Daoy (cell line): Measurements from ENCODE around the gene DNLZ. TPM values are rescaled to one million over a fixed set of nuclear protein-coding genes. Genes with fewer than 3 reads are reported as not detected.

Experiments
- DNase-seq: peaks from one replicate; pipeline ENCODE4 v3.0.0-alpha.2; 2015; ENCODE audit warnings: low read depth
- total RNA-seq: library from RNA; depleted of rRNA; stranded (reverse); fragments of >200 nt; shearing (Covaris generic); gene quantifications from 2 replicates; pipeline ENCODE4 v1.2.3, GENCODE V29; 2014; rRNA removed

Gene DNLZ
- total RNA-seq, 1 experiment from 2014 or later = 120 TPM

- no peak for DNase-seq
These were observed 46.5 kb downstream of the DNLZ start for GRCh38 chr9:136316896-136317676.

DNA sequence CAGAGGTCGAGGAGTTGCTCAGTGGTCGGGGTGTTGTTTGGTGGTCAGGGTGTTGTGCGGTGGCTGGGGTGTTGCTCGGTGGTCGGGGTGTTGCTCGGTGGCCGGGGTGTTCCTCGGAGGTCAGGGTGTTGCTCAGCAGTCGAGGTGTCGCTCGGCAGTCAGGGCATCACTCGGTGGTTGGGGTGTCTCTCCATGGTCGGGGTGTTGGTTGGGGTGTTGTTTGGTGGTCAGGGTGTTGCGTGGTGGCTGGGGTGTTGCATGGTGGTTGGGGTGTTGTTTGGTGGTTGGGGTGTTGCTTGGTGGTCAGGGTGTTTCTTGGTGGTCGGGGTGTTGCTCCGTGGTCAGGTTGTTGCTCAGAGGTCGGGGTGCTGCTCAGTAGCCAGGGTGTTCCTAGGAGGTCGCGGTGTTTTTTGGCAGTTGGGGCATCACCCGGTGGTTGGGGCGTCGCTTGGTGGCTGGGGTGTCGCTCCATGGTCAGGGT, 47.2 kb downstream of the DNLZ start:
- DNase-seq = no peak

DNA sequence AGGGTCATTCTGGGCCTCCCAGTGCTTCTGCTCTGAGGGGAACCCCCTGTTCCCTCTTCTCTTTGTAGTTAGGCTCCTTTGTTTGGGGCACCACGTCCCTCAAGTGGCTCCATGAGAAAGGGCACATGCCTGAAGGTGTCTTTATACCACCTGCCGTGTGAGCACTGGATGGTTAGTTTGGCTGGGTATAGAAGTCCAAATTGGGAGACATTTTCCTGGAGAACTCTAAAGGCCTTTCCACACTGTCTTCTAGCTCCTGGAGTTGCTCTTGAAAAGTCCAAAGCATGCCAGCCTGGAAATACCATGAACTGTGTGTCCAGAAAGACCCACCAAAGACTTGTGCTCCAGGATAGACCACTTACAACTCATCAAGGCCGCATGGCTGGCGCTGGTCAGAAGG, 48.6 kb downstream of the DNLZ start:
- no peak for DNase-seq

- no peak for DNase-seq
These were observed 49.5 kb downstream of the DNLZ start for GRCh38 chr9:136314056-136314416.

DNA sequence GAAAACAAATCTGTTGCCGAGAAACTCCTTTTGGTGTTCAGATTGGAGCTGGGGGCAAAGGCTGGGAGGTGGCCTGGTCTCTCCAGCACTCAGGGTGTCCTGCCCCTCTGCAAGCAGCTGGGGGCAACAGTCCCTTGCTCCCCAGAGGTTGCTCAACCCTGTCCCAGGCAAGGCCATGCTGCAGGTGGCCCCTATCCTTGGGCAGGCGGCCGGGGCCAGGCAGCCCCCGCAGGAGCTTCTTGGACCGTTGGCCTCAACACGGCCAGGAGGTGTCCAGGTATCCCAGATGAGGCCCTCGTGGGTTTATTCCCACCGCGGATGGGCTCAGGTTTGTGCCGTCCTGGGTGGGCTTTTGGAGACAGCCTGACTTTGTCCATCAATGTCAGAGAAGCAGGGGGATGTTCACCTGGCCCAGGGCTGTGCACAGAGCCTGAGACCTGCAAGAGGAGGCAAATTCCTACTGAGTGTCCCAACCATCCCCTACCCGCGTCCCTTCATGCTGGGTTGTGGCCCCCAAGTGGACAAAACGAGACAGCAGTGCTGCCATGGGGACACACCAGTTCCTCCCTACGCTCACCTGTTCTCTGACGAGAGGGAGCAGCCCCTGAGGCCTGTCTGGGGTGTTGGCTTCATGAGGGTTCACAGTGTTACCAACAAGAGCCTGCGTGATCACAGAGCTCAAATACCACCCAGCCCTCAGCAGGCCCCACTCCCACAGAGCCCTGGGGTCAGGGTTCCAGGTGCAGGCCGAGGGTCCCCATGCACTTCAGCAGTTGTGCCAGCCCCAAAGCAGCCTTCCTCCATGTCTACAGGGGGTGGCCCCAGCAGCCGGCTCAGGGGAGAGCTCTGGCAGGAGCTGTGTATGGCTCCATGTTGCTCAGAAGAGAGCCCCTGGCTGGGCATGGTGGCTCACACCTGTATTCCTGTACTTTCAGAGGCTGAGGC, 50.2 kb downstream of the DNLZ start:
- no peak for DNase-seq

DNA sequence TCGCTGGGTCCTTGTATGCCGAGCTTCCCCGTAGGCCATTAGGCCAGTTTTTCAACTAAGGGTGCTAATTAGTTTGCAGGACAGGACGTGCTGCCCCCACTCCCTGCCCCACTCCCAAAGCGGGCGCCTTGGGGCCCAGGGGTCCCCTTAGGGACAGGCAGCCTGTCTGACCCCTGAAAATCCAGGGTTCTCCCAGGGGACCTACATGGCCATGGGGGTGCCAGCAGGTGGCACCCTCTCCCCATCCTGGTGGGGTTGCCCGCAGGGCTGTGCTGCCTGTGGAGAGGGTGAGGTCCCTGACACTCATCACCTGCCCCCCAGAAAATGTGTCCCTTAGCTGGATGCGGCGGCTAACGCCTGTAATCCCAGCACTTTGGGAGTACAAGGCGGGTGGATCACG, 51.1 kb downstream of the DNLZ start:
- peak; percentile 71 for DNase-seq

DNA sequence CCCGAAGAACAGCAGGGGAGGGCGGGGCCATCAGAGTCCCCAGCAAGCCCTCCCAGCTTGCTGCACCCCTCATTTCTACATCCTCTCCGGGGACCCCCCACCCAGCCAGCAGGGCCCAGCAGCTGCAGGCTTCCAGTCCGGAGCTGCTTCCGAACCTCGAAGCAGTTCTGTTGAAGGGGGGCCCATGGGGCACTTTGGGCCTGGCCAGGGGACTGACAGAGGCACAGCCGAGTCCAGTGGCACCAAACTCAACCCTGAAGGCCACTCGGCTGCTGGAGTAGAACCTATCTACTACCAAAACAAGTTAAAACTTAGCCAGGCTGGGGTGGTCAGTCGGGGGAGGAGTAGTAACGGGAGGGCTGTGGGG, 51.6 kb downstream of the DNLZ start:
- DNase-seq = no peak

DNA sequence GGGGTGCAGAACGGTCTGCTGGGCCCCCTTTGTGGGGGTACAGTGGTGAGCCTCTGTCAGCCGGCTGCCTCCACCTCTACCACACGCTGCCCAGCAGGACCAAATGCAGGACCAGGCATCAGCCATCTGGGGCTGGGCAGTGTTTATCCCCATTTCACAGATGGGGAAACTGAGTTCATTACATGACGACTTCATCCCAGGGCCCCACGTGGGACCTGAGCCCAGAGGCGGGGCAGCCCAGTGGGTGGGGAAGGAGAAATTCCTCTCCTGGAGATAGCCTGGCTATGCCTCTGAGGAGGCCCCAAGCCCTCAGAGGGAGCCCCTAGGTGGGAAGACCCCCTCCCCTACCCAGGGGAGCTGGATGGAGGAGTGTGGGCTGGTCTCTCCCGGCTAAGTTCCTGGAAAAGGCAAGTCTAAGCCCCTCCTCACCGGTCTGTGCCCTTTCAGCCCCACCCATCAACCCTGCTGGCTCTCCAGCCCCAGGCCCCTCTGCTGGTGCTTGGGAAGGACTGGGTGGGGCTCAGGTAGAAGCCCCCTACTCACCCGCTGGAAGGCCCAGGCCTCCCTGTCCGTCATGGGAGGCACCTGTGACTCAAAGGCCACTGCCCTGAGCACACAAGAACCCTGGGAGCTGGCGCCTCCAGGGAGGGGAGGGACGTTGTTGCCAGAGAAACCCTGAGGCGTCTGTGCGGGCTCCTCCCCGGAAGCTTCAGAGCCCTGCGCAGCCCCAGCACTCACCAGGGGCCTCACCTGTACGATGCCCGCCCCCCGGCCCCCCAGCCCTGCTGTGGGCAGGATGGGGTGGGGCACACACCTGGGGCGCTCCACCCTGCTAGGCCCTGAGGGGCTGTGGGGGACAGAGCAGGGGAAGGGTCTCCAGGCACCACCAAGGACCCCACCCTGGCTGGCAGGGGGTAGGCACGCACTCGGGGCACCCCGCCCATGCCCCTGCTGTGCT, 52.2 kb downstream of the DNLZ start:
- DNase-seq = peak; percentile 46

DNA sequence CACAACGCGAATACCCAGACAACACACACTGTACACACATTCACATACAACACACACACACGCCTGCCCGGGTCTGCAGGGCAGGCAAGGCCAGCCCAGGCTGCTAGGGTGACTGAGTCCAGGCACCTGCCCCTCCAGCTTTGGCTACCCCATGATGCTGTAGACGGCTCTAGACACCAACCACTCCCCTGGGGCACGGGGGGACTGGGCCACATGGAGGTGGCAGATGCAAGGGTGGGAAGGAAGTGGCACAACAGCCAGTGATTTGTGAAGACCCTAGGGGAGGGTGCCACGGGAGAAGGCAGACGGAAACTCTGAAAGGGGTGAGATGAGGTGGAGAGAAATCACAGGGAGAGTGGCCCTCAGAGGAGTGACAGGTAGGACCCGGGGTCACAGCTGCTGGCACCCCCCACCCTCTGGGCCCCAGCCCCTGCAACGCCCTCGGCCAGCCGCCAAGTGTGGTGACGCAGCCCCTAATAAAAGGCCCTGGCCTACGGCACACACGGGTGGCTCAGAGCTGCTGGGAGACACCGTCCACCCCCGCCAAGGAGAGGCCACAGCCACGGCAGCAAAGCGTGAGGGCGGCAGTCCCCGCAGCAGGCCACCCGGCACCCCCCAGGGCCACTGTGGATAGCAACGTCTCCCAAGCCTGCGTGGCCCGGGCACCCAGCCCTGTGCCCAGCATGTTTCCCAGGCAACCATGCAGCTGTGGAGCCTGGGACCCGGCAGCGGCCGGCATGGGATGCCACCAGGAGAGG, 53.1 kb downstream of the DNLZ start:
- DNase-seq = peak; percentile 51

DNA sequence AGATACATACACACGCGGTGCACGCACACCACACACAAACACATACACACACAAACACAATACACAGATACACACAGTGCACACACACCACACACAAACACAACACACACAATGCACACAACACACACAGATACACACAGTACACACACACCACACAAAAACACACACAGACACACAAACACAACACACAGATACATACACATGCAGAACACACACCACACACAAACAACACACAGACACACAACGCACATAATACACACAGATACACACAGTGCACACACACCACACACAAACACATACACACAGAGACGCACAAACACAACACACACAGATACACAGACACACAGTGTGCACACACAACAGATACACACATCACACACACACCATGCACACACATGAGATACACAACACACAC, 53.7 kb downstream of the DNLZ start:
- DNase-seq = no peak

Other genes starting within 250 kb of the DNLZ start
- gene TMEM250, start 244.9 kb downstream of the DNLZ start, total RNA-seq = 37.5 and 49.5 TPM in 2 replicates
- gene LHX3, start 158.6 kb downstream of the DNLZ start, total RNA-seq = not detected in 2 replicates
- gene QSOX2, start 117.9 kb downstream of the DNLZ start, total RNA-seq = 25.8 and 30.3 TPM in 2 replicates
- gene CCDC187, start 59.6 kb downstream of the DNLZ start, total RNA-seq = not detected in 2 replicates
- 15.8 and 23.4 TPM in 2 replicates for gene GPSM1, start 36.2 kb downstream of the DNLZ start, total RNA-seq
- 0.36 and 1.1 TPM in 2 replicates for gene CARD9, start 9.9 kb upstream of the DNLZ start, total RNA-seq
- gene SNAPC4, start 36.4 kb upstream of the DNLZ start, total RNA-seq = 15.5 and 19.9 TPM in 2 replicates
- 85.3 and 88.0 TPM in 2 replicates for gene ENTR1, start 46.9 kb upstream of the DNLZ start, total RNA-seq
- 85.3 and 129 TPM in 2 replicates for gene PMPCA, start 46.9 kb upstream of the DNLZ start, total RNA-seq
- gene INPP5E, start 76.1 kb upstream of the DNLZ start, total RNA-seq = 6.6 TPM in 2 replicates
- 22.1 and 25.4 TPM in 2 replicates for gene SEC16A, start 119.3 kb upstream of the DNLZ start, total RNA-seq
- 4.4 and 8.7 TPM in 2 replicates for gene NOTCH1, start 182.3 kb upstream of the DNLZ start, total RNA-seq